Measurements from ENCODE around the gene SERBP1. TPM values are rescaled to one million over a fixed set of nuclear protein-coding genes. Genes with fewer than 3 reads are reported as not detected.

Gene SERBP1
- total RNA-seq, 1 experiment from 2014 or later: 325 TPM

DNA sequence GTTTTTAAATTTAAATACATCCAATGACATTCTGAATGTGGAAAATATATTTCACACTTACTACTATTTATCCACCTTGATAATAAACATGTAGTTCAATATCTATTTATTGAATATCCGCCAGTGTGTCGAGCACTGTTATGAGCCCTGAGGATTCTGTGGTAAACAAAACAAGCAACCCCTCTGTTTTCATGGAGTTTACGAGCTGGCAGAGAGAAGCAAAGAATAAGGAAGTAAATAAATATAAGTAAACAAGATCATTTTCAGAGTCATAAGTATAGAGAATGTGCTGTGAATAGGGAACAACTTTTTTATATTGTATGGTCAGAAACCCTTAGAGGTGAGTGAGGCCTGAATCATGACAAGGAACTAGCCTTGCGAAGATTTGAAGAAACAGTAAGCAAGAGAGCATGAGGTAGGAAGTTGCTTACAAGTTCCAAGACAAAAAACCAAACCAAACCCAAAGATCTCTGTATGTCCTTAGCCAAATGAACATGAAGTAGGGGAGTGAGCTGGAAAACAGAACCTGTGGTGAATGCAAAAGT is 6.4 kb upstream of the SERBP1 start:
- Histone ChIP-seq H2AFZ (ENCODE audit: low read depth, low read length, poor library complexity, severe bottlenecking) (no peak overlapping the region), H3K9ac (ENCODE audit: low read length) (no peak overlapping the region), H3K27me3 (ENCODE audit: insufficient read depth, low read length) (no peaks in the 10 kb centered on the region), H3K4me1 (ENCODE audit: control insufficient read depth in 1 of 2, insufficient read depth in 2 of 2, low read length in 2 of 2) (peaks cover 0 to 13% of the 10 kb centered on the region in 2 experiments; a peak in 3 of 4 replicates), H3K79me2 (ENCODE audit: insufficient read depth, low read length) (no peaks in the 10 kb centered on the region), H3K9me3 (ENCODE audit: control insufficient read depth in 1 of 2, insufficient read depth in 1 of 2, low read depth in 1 of 2, low read length in 2 of 2) (no peaks in the 10 kb centered on the region), H3K9me2 (ENCODE audit: insufficient read depth) (no peaks in the 10 kb centered on the region), H3K4me2 (ENCODE audit: low read length) (no peak overlapping the region), H3K4me3 (replicated peaks in 1 of 2; ENCODE audit: low read depth in 1 of 2, low read length in 2 of 2) (no peak overlapping the region), H3K27ac (ENCODE audit: low read depth, low read length) (no peak overlapping the region), H3K36me3 (ENCODE audit: control insufficient read depth in 1 of 2, insufficient read depth in 2 of 2, low read length in 2 of 2) (no peaks in the 10 kb centered on the region), H4K20me1 (ENCODE audit: insufficient read depth) (no peaks in the 10 kb centered on the region)
- TF ChIP-seq, protein P1, sequence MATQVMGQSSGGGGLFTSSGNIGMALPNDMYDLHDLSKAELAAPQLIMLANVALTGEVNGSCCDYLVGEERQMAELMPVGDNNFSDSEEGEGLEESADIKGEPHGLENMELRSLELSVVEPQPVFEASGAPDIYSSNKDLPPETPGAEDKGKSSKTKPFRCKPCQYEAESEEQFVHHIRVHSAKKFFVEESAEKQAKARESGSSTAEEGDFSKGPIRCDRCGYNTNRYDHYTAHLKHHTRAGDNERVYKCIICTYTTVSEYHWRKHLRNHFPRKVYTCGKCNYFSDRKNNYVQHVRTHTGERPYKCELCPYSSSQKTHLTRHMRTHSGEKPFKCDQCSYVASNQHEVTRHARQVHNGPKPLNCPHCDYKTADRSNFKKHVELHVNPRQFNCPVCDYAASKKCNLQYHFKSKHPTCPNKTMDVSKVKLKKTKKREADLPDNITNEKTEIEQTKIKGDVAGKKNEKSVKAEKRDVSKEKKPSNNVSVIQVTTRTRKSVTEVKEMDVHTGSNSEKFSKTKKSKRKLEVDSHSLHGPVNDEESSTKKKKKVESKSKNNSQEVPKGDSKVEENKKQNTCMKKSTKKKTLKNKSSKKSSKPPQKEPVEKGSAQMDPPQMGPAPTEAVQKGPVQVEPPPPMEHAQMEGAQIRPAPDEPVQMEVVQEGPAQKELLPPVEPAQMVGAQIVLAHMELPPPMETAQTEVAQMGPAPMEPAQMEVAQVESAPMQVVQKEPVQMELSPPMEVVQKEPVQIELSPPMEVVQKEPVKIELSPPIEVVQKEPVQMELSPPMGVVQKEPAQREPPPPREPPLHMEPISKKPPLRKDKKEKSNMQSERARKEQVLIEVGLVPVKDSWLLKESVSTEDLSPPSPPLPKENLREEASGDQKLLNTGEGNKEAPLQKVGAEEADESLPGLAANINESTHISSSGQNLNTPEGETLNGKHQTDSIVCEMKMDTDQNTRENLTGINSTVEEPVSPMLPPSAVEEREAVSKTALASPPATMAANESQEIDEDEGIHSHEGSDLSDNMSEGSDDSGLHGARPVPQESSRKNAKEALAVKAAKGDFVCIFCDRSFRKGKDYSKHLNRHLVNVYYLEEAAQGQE (IDR thresholded peaks at IDR 0.05; ENCODE audit: low read depth): no peak
- TF ChIP-seq TCF7L2 (IDR thresholded peaks at IDR 0.05; ENCODE audit: borderline replicate concordance, extremely low read depth, insufficient read depth, insufficient read length): no peak
- TF ChIP-seq SIN3A (IDR thresholded peaks at IDR 0.05; ENCODE audit: low read depth): no peak
- TF ChIP-seq, protein P2, sequence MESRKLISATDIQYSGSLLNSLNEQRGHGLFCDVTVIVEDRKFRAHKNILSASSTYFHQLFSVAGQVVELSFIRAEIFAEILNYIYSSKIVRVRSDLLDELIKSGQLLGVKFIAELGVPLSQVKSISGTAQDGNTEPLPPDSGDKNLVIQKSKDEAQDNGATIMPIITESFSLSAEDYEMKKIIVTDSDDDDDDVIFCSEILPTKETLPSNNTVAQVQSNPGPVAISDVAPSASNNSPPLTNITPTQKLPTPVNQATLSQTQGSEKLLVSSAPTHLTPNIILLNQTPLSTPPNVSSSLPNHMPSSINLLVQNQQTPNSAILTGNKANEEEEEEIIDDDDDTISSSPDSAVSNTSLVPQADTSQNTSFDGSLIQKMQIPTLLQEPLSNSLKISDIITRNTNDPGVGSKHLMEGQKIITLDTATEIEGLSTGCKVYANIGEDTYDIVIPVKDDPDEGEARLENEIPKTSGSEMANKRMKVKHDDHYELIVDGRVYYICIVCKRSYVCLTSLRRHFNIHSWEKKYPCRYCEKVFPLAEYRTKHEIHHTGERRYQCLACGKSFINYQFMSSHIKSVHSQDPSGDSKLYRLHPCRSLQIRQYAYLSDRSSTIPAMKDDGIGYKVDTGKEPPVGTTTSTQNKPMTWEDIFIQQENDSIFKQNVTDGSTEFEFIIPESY (IDR thresholded peaks at IDR 0.05; ENCODE audit: extremely low read depth, insufficient replicate concordance, low read length): no peak
- no peak for TF ChIP-seq EGR1 (IDR thresholded peaks at IDR 0.05; ENCODE audit: low read depth)
- no peak for TF ChIP-seq YY1 (IDR thresholded peaks at IDR 0.05; ENCODE audit: extremely low read depth, insufficient replicate concordance, low read depth, low read length)
- no peak for TF ChIP-seq ZNF274 (IDR thresholded peaks at IDR 0.05; ENCODE audit: low read depth, low read length)
- TF ChIP-seq ATF3 (IDR thresholded peaks at IDR 0.05): no peak
- no peak for TF ChIP-seq CEBPB (IDR thresholded peaks at IDR 0.05; ENCODE audit: low read depth)
- TF ChIP-seq, protein P3, sequence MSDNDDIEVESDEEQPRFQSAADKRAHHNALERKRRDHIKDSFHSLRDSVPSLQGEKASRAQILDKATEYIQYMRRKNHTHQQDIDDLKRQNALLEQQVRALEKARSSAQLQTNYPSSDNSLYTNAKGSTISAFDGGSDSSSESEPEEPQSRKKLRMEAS (IDR thresholded peaks at IDR 0.05): no peak
- no peak for TF ChIP-seq RAD21 (IDR thresholded peaks at IDR 0.05; ENCODE audit: low read depth)
- TF ChIP-seq FOSL1 (IDR thresholded peaks at IDR 0.05; ENCODE audit: low read depth): no peak
- no peak for TF ChIP-seq ZFX (IDR thresholded peaks at IDR 0.05)
- no peak for TF ChIP-seq POLR2AphosphoS5 (IDR thresholded peaks at IDR 0.05; ENCODE audit: low read depth, low read length)
- no peak for TF ChIP-seq ELF1 (IDR thresholded peaks at IDR 0.05; ENCODE audit: borderline replicate concordance, low read depth)
- ChIA-PET POLR2A (no interaction called here), RAD21 (ENCODE audit: low non-redundant PET in 1 of 2, low total read pairs in 2 of 2, uncharacterized antibody in 2 of 2, unreplicated experiment in 2 of 2) (no interaction called here), CTCF (no interaction called here)
- intact Hi-C loops (cut with micrococcal nuclease): no loop called here
- DNase-seq (ENCODE audit: low read depth, low spot score) (no peak), ATAC-seq (no peak)
- no TSS peak for BruUV-seq (replicated peaks)
